Measurements from ENCODE around the gene RPUSD4.

Gene RPUSD4

GRCh38 chr11:126159719-126160344 is 51.6 kb downstream of the RPUSD4 start:
- TF ChIP-seq Cebpa-rat (IDR thresholded peaks at IDR 0.05), result no peak
- H4K20me1 ChIP-seq, result no peaks in the 10 kb centered on the region
- no peak overlapping the region for H3K9ac ChIP-seq
- H3K27ac ChIP-seq, result no peak overlapping the region
- no peaks in the 10 kb centered on the region for H3K9me3 ChIP-seq (replicated peaks in 1 of 11)
- peak overlapping the region in 7 of 11 experiments; percentile 30 to 93 (median 83); a peak in 8 of 22 replicates for H3K4me2 ChIP-seq
- H3K4me1 ChIP-seq, result peaks cover 29 to 94% (median 86%) of the 10 kb centered on the region in 10 experiments
- no peaks in the 10 kb centered on the region for H3K27me3 ChIP-seq
- H3K36me3 ChIP-seq, result peaks cover 0 to 4% (median 0%) of the 10 kb centered on the region in 11 experiments; a peak in 2 of 22 replicates
- no peak overlapping the region for H3K4me3 ChIP-seq

DNA sequence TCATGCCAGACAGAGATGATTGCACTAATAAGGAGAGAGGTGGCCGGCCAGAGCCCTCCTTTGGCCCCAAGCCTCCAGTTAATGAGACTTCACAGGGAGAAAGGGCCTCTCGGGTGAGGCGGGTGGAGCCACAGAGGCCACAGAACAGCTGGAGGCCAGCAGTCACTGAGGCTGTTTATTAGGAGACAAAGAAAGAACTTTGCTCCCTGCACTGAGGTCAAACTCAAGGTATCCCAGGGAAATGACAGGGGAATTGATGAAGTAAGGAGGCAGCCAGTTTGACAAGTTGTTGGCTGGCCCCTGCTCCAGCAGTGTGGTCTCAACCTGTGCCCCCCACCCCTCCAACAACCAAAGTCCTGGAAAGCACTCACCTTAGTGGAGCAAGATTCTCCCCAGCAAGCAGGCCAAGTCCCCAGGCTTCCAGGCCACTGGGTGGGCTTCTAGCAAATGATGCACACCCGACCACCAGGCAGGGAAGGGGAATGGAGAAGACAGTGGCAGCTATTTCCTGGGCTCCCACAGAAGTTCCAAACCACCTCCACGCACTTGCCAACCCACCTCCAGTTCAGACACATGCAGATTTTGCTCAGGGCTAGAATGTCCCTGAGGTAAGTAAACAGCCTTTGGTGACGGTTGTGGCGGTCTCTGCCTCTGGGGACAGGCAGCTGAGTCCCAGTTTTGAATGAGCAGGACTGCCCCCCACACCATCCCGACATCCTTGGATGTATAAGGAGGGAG is 53.2 kb downstream of the RPUSD4 start:
- no peak for TF ChIP-seq Cebpa-rat (IDR thresholded peaks at IDR 0.05)
- peak overlapping the region in 3 of 10 experiments; percentile 29 to 50 (median 39); a peak in 3 of 20 replicates for H3K4me3 ChIP-seq
- H3K9me3 ChIP-seq (replicated peaks in 1 of 11), result peaks cover 0 to 9% (median 2%) of the 10 kb centered on the region in 11 experiments; a peak in 8 of 22 replicates
- H3K36me3 ChIP-seq, result peaks cover 0 to 18% (median 3%) of the 10 kb centered on the region in 11 experiments; a peak in 7 of 22 replicates
- peak overlapping the region in 6 of 11 experiments; percentile 2 to 52 (median 20); a peak in 8 of 22 replicates for H3K27ac ChIP-seq
- H3K9ac ChIP-seq, result peak overlapping the region in 4 of 11 experiments; percentile 46 to 65 (median 50); a peak in 4 of 22 replicates
- no peaks in the 10 kb centered on the region for H4K20me1 ChIP-seq
- H3K4me1 ChIP-seq, result peaks cover 21 to 89% (median 72%) of the 10 kb centered on the region in 10 experiments
- H3K4me2 ChIP-seq, result peak overlapping the region; percentile 12 to 93 (median 72); a peak in 21 of 22 replicates
- no peaks in the 10 kb centered on the region for H3K27me3 ChIP-seq

- H3K4me3 ChIP-seq, result peak overlapping the region in 3 of 10 experiments; percentile 29 to 50 (median 39); a peak in 3 of 20 replicates
- H3K4me1 ChIP-seq, result peaks cover 13 to 82% (median 65%) of the 10 kb centered on the region in 10 experiments
- no peak for TF ChIP-seq Cebpa-rat (IDR thresholded peaks at IDR 0.05)
- H3K9me3 ChIP-seq (replicated peaks in 1 of 11), result peaks cover 4 to 16% (median 10%) of the 10 kb centered on the region in 11 experiments; a peak in 17 of 22 replicates
- H3K27ac ChIP-seq, result peak overlapping the region in 6 of 11 experiments; percentile 2 to 52 (median 20); a peak in 8 of 22 replicates
- H3K4me2 ChIP-seq, result peak overlapping the region; percentile 12 to 93 (median 72); a peak in 21 of 22 replicates
- H3K36me3 ChIP-seq, result peaks cover 0 to 21% (median 6%) of the 10 kb centered on the region in 11 experiments; a peak in 7 of 22 replicates
- no peaks in the 10 kb centered on the region for H4K20me1 ChIP-seq
- no peaks in the 10 kb centered on the region for H3K27me3 ChIP-seq
- H3K9ac ChIP-seq, result peak overlapping the region in 4 of 11 experiments; percentile 46 to 65 (median 50); a peak in 4 of 22 replicates
Observed at GRCh38 chr11:126157326-126158030, 54.0 kb downstream of the RPUSD4 start.

- Histone ChIP-seq H3K4me2 (peak overlapping the region in 9 of 11 experiments; percentile 42 to 93 (median 76); a peak in 13 of 22 replicates), H3K36me3 (peaks cover 0 to 25% (median 6%) of the 10 kb centered on the region in 11 experiments; a peak in 7 of 22 replicates), H3K9ac (no peak overlapping the region; a peak in 1 of 22 replicates), H4K20me1 (no peaks in the 10 kb centered on the region), H3K9me3 (replicated peaks in 1 of 11) (peaks cover 10 to 21% (median 16%) of the 10 kb centered on the region in 11 experiments; a peak in 20 of 22 replicates), H3K4me3 (peak overlapping the region in 1 of 10 experiments; percentile 39; a peak in 2 of 20 replicates), H3K27ac (no peak overlapping the region), H3K27me3 (no peaks in the 10 kb centered on the region), H3K4me1 (peaks cover 12 to 78% (median 62%) of the 10 kb centered on the region in 10 experiments; a peak in 18 of 20 replicates)
- TF ChIP-seq Cebpa-rat (IDR thresholded peaks at IDR 0.05), result peak in 6 of 11 experiments; percentile 16 to 80 (median 42); a peak in 6 of 22 replicates
Observed at GRCh38 chr11:126156814-126157213, 54.6 kb downstream of the RPUSD4 start.

GRCh38 chr11:126155402-126156187 is 55.9 kb downstream of the RPUSD4 start:
- Histone ChIP-seq H4K20me1 (no peaks in the 10 kb centered on the region), H3K9me3 (replicated peaks in 1 of 11) (peaks cover 11 to 30% (median 17%) of the 10 kb centered on the region in 11 experiments; a peak in 20 of 22 replicates), H3K27me3 (no peaks in the 10 kb centered on the region), H3K4me3 (no peak overlapping the region), H3K36me3 (peaks cover 0 to 26% (median 6%) of the 10 kb centered on the region in 11 experiments; a peak in 7 of 22 replicates), H3K4me1 (peaks cover 19 to 79% (median 63%) of the 10 kb centered on the region in 10 experiments), H3K9ac (no peak overlapping the region; a peak in 3 of 22 replicates), H3K4me2 (peak overlapping the region in 4 of 11 experiments; percentile 83 to 93 (median 88); a peak in 7 of 22 replicates), H3K27ac (no peak overlapping the region)
- TF ChIP-seq Cebpa-rat (IDR thresholded peaks at IDR 0.05), result no peak

- no peak for TF ChIP-seq Cebpa-rat (IDR thresholded peaks at IDR 0.05)
- Histone ChIP-seq H3K4me2 (peak overlapping the region in 2 of 11 experiments; percentile 6 to 89; a peak in 6 of 22 replicates), H3K36me3 (peaks cover 0 to 26% (median 6%) of the 10 kb centered on the region in 11 experiments; a peak in 7 of 22 replicates), H3K4me1 (peaks cover 28 to 79% (median 64%) of the 10 kb centered on the region in 10 experiments), H3K9me3 (replicated peaks in 1 of 11) (peaks cover 11 to 30% (median 17%) of the 10 kb centered on the region in 11 experiments; a peak in 20 of 22 replicates), H4K20me1 (no peaks in the 10 kb centered on the region), H3K27me3 (no peaks in the 10 kb centered on the region), H3K4me3 (no peak overlapping the region), H3K9ac (no peak overlapping the region), H3K27ac (no peak overlapping the region)
Observed at GRCh38 chr11:126154691-126155090, 56.8 kb downstream of the RPUSD4 start.

DNA sequence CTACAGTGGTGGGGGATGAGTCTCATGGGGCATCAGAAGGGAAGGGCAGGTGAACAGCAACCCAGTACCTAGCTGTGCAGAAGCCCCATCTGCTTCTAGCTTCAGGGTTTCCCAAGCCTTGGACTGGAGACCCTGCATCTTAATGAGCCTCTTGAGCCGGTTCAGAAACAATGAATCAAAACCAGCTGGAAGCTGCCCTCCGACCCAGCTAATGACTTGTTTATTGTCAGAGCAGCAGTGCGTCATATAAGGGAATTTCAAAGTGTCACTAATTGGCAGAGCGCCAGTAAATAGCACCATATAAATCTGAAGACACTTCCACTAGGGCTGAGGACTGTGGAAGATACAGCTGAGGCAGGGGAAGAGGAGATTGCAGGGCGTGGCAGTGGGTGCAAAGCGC is 57.5 kb downstream of the RPUSD4 start:
- Histone ChIP-seq H3K4me2 (peak overlapping the region in 2 of 11 experiments; percentile 5 to 6; a peak in 4 of 22 replicates), H3K4me1 (peaks cover 30 to 79% (median 63%) of the 10 kb centered on the region in 10 experiments), H3K9ac (no peak overlapping the region), H3K36me3 (peaks cover 0 to 26% (median 6%) of the 10 kb centered on the region in 11 experiments; a peak in 7 of 22 replicates), H3K27ac (no peak overlapping the region), H3K9me3 (replicated peaks in 1 of 11) (peaks cover 11 to 30% (median 17%) of the 10 kb centered on the region in 11 experiments; a peak in 20 of 22 replicates), H3K4me3 (no peak overlapping the region), H3K27me3 (no peaks in the 10 kb centered on the region), H4K20me1 (no peaks in the 10 kb centered on the region)
- no peak for TF ChIP-seq Cebpa-rat (IDR thresholded peaks at IDR 0.05)

Measured in BLaER1 treated with 17β-estradiol and CSF1 and Interleukin-3, amounts not matched to agents 10 nM and 100 nM (cell line).